Brain microvascular endothelial cell (primary cell): ENCODE data around the gene GOLGA2.

Experiments used
- DNase-seq: peaks from one replicate; pipeline ENCODE4 v3.0.0-alpha.2; 2020
- H3K27ac ChIP-seq: fragments of 250-450 bp; sonication (Bioruptor Pico); 2 replicates; pipeline ENCODE4 v1.5.1; 2020; ENCODE audit warnings: mild to moderate bottlenecking, moderate library complexity
- H3K27me3 ChIP-seq: fragments of 250-450 bp; sonication (Bioruptor Pico); replicated peaks from 2 replicates; pipeline ENCODE4 v1.5.1; 2020; ENCODE audit warnings: mild to moderate bottlenecking
- H3K36me3 ChIP-seq: fragments of 250-450 bp; sonication (Bioruptor Pico); replicated peaks from 2 replicates; pipeline ENCODE4 v1.5.1; 2020; ENCODE audit warnings: mild to moderate bottlenecking
- H3K4me3 ChIP-seq: 2 replicates; pipeline ENCODE4 v1.5.1; 2011; ENCODE audit warnings: low read depth, mild to moderate bottlenecking, control low read depth, low read length, moderate library complexity
- CTCF ChIP-seq: IDR thresholded peaks from 2 replicates; pipeline ENCODE4 v1.5.1; 2011; ENCODE audit warnings: low read depth, mild to moderate bottlenecking, moderate library complexity, low read length, control low read depth, inconsistent platforms; ENCODE audit errors: missing control alignments
- in situ Hi-C: cut with HindIII; loops from 2 replicates; pipeline ENCODE4 v1.10.0; 2017; ENCODE audit warnings: low sequenced_read_pairs, low pct_ligation_motif_present

Gene GOLGA2

DNA sequence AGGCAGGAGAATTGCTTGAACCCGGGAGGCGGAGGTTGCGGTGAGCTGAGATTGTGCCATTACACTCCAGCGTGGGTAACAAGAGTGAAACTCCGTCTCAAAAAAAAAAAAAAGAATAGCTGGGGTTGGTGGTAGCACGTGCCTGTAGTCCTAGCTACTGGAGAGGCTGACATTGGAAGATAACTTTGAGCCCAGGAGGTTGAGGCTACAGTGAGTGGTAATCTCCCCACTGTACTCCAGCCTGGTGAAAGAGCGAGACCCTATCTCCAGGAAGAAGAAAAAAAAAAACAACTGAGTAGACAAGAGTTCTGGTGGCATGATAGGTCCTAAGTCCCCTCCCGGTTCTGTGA, 26.3 kb downstream of the GOLGA2 start:
- in situ Hi-C loops = no loop called here
- TF ChIP-seq CTCF = no peak
- no peak for DNase-seq
- Histone ChIP-seq H3K36me3 (no peaks in the 10 kb centered on the region), H3K4me3 (no peak overlapping the region), H3K27me3 (no peaks in the 10 kb centered on the region), H3K27ac (no peak overlapping the region)

DNA sequence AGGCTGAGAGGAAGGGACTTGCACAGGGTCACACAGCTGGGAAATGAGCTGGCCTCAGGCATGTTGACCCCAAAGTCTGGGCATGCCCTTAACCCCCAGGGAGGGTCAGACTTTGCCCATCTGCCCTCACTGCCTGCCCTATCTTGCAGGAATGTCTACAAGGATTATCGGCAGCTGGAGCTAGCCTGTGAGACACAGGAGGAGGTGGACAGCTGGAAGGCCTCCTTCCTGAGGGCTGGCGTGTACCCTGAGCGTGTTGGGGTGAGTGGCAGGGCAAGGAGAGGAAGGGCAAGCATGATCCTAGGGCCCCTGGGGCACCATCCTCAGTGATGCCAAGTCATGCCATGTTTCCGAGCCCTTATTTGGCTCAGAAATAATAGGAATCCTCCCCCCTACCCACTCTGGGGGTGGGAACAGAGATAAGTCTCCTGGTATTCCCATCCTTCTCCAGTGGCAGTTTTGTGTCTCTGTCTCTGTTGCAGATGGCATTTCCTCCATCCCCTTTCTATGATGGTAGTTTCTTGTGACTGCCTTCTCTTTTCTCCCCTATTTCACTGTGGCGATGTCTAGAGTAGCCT, 28.5 kb downstream of the GOLGA2 start:
- TF ChIP-seq CTCF = no peak
- Histone ChIP-seq H3K27ac (no peak overlapping the region), H3K27me3 (no peaks in the 10 kb centered on the region), H3K36me3 (no peaks in the 10 kb centered on the region), H3K4me3 (no peak overlapping the region)
- in situ Hi-C loops = no loop called here
- DNase-seq = no peak

DNA sequence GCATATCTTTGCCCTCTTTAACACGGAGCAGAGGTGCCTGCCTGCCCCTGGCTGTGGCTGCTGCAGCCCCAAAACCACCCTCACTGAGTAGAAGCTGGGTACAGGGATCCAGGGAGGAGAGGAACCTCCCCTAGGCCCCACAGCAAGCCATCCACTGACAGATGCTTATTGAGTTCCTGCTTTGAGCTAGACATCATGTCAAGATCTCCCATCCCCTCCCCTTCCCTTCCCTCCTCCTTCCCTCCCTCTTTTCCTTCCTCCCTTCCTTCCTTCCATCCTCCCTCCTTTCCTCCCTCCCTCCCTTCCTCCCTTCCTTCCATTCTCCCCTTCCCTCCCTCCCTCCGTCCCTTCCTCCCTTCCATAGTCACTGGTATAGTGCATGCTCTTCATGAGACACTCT, 29.3 kb downstream of the GOLGA2 start:
- Histone ChIP-seq H3K27me3 (no peaks in the 10 kb centered on the region), H3K36me3 (no peaks in the 10 kb centered on the region), H3K27ac (no peak overlapping the region), H3K4me3 (no peak overlapping the region)
- no peak for TF ChIP-seq CTCF
- no peak for DNase-seq
- in situ Hi-C loops = no loop called here

DNA sequence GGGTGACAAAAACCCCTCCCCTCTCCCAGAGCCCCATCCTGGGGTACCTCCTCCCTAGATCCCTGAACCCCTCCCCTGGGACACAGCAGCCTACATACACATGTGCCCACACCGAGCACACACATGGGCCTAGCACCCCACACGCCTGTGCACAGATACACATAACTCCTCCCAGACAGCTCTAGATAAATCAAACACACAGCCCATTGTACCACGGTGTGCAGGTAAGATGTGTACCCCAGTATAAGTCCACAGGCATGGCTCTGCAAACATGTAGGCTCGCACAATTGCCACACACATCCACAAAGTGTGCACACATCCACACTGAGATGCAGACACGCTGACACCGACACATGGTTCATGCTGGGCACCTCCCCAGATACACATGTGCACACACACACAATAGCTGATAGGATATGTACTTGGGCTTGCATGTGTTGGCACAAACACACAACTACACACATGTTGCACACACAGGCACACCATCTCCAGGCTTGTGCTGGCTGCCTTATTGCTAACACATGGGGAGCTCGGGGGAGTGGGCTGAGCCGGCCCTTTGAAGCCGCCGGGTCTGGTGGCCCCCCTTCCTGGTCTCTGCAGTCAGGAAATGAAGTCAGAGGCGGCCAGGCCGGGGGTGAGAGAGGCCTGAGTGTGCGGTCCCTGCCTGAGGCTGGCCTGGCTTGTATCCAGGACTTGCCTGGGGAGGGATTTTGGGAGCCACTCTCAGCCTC, 30.2 kb downstream of the GOLGA2 start:
- no peak overlapping the region for H3K27ac ChIP-seq
- peak; percentile 55 for DNase-seq
- TF ChIP-seq CTCF = no peak
- no peaks in the 10 kb centered on the region for H3K27me3 ChIP-seq
- no peak overlapping the region for H3K4me3 ChIP-seq
- in situ Hi-C loops = no loop called here
- H3K36me3 ChIP-seq = no peaks in the 10 kb centered on the region

DNA sequence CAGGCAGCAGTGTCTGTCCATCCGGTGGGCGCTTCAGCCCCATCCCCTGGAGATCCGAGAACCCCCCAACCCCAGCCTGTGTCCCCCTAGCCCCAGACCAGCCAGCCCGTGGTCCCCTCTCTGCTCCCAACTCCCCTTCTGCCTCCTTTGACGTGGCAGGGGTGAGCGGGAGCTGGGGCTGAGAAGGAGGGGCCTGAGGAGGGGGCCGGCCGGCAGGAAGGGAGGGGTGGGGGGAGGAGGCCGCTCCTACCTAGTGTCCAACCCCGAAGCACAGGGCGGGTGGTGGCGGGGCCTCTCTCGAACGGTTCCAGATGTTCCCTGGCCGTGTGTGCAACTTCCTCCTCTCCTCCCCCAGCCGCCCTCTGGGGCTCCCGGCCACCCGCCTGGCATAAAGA, 31.0 kb downstream of the GOLGA2 start:
- no peak for TF ChIP-seq CTCF
- Histone ChIP-seq H3K36me3 (no peaks in the 10 kb centered on the region), H3K27me3 (no peaks in the 10 kb centered on the region), H3K27ac (no peak overlapping the region), H3K4me3 (peak overlapping the region; percentile 49)
- in situ Hi-C loops = no loop called here
- DNase-seq = no peak
